ENCODE measurements around the gene PLCB1. TPM values are rescaled to one million over a fixed set of nuclear protein-coding genes. Genes with fewer than 3 reads are reported as not detected.

Gene PLCB1
- total and polyA plus RNA-seq, 7 donors, result 1.5 to 10.7 (median 4.2) TPM

- intact Hi-C loops (cut with DNase I), result loop anchor here in 1 of 2 donors (5.0 kb wide), 1 partner anchor 99 kb away; the partner anchor contains the start of gene PLCB1
- TF ChIP-seq CTCF (IDR thresholded peaks at IDR 0.05), result no peak
Observed at GRCh38 chr20:8231038-8231437, 99.0 kb downstream of the PLCB1 start.

GRCh38 chr20:8232332-8232731 lies 100.3 kb downstream of the PLCB1 start:
- intact Hi-C loops (cut with DNase I), result loop anchor here in 1 of 2 donors (5.0 kb wide), 1 partner anchor 100 kb away; the partner anchor contains the start of gene PLCB1
- no peak for TF ChIP-seq CTCF (IDR thresholded peaks at IDR 0.05)
- no peak overlapping the region for H3K4me3 ChIP-seq
- H3K27ac ChIP-seq, result no peak overlapping the region
- no peaks in the 10 kb centered on the region for H3K36me3 ChIP-seq (ENCODE audit: insufficient read depth in 1 of 2, low read depth in 1 of 2)
- H3K4me1 ChIP-seq, result peaks cover 27% of the 10 kb centered on the region
- 20 to 44% (median 23%) methylated on average over 3 of the region's 3 CpGs for WGBS, 3 donors
- ATAC-seq, result peak in 2 of 4 donors; percentile 82 to 95
- DNase-seq, result no peak
- no peaks in the 10 kb centered on the region for H3K9me3 ChIP-seq
- no peaks in the 10 kb centered on the region for H3K27me3 ChIP-seq (ENCODE audit: insufficient read depth in 3 of 3, low read length in 2 of 3)

More at GRCh38 chr20:8231038-8231437, 99.0 kb downstream of the PLCB1 start:
- Histone ChIP-seq H3K27me3 (ENCODE audit: insufficient read depth in 3 of 3, low read length in 2 of 3) (no peaks in the 10 kb centered on the region), H3K27ac (no peak overlapping the region), H3K4me3 (no peak overlapping the region), H3K4me1 (peaks cover 27% of the 10 kb centered on the region), H3K9me3 (no peaks in the 10 kb centered on the region), H3K36me3 (ENCODE audit: insufficient read depth in 1 of 2, low read depth in 1 of 2) (no peaks in the 10 kb centered on the region)
- no peak for ATAC-seq
- DNase-seq, result no peak

- TF ChIP-seq CTCF (IDR thresholded peaks at IDR 0.05), result no peak
- Histone ChIP-seq H3K27ac (no peak overlapping the region), H3K36me3 (ENCODE audit: insufficient read depth in 1 of 2, low read depth in 1 of 2) (no peaks in the 10 kb centered on the region), H3K4me1 (peaks cover 27% of the 10 kb centered on the region), H3K4me3 (peak overlapping the region; percentile 5), H3K27me3 (ENCODE audit: insufficient read depth in 3 of 3, low read length in 2 of 3) (no peaks in the 10 kb centered on the region), H3K9me3 (no peaks in the 10 kb centered on the region)
- DNase-seq (no peak), ATAC-seq (peak in 1 of 4 donors; percentile 34)
- WGBS, 3 donors, result 7 to 10% (median 9%) methylated on average over 2 of the region's 2 CpGs
- intact Hi-C loops (cut with DNase I), result loop anchor here in 1 of 2 donors (5.0 kb wide), 1 partner anchor 102 kb away; the partner anchor contains the start of gene PLCB1
Observed at GRCh38 chr20:8234580-8234979, 102.5 kb downstream of the PLCB1 start.

GRCh38 chr20:8242066-8242465 lies 110.0 kb downstream of the PLCB1 start:
- intact Hi-C loops (cut with DNase I), result loop anchor here in 1 of 2 donors (5.0 kb wide), 1 partner anchor 110 kb away; the partner anchor contains the start of gene PLCB1
- no peaks in the 10 kb centered on the region for H3K27me3 ChIP-seq (ENCODE audit: insufficient read depth in 3 of 3, low read length in 2 of 3)

More at GRCh38 chr20:8242066-8242465, 110.0 kb downstream of the PLCB1 start:
- ATAC-seq (no peak), DNase-seq (no peak)
- WGBS, 3 donors, result 34 to 62% (median 43%) methylated on average over 2 of the region's 2 CpGs
- H3K4me1 ChIP-seq, result peaks cover 28% of the 10 kb centered on the region
- H3K4me3 ChIP-seq, result no peak overlapping the region
- H3K9me3 ChIP-seq, result no peaks in the 10 kb centered on the region
- no peak for TF ChIP-seq CTCF (IDR thresholded peaks at IDR 0.05)
- H3K36me3 ChIP-seq (ENCODE audit: insufficient read depth in 1 of 2, low read depth in 1 of 2), result no peaks in the 10 kb centered on the region
- H3K27ac ChIP-seq, result no peak overlapping the region
